PC-3 (cell line): ENCODE measurements around the gene CCNK. TPM values are rescaled to one million over a fixed set of nuclear protein-coding genes. Genes with fewer than 3 reads are reported as not detected.

ENCODE experiments used
- ATAC-seq: fragments of 200-7000 bp; cut with Tn5 transposase; 2 replicates; pipeline ENCODE4 v1.9.1; 2020; ENCODE audit warnings: mild to moderate bottlenecking, moderate library complexity
- BruUV-seq: library from RNA; stranded (reverse); fragments of 400-500 nt; replicated peaks from 2 replicates; lab custom pipeline; 2021; lab: Mats Ljungman, UMichigan
- CTCF ChIA-PET: fragments of 300-600 bp; sonication (Branson Sonifier 250); formaldehyde crosslinking; loops from one replicate; lab custom pipeline; 2022; ENCODE audit warnings: antibody characterized with exemption; lab: Charles Lee
- POLR2A ChIA-PET: fragments of 300-600 bp; sonication (Branson Sonifier 250); formaldehyde crosslinking; loops from one replicate; lab custom pipeline; 2022; ENCODE audit warnings: antibody characterized with exemption; ENCODE audit not compliant: unreplicated experiment; lab: Charles Lee
- DNase-seq: peaks from one replicate; pipeline ENCODE4 v3.0.0-alpha.2; 2015
- H2AFZ ChIP-seq: fragments of 300-600 bp; sonication (generic); 2 replicates; pipeline ENCODE4 v1.6.0; 2016; ENCODE audit warnings: antibody characterized with exemption, low read length
- H3F3A ChIP-seq: fragments of 300-600 bp; sonication (generic); one replicate; pipeline ENCODE4 v1.6.0; 2017; ENCODE audit warnings: antibody characterized with exemption, low read length, control low read depth, mild to moderate bottlenecking; ENCODE audit not compliant: unreplicated experiment
- H3K27ac ChIP-seq: fragments of 300-600 bp; sonication (generic); 2 replicates; pipeline ENCODE4 v1.5.1; 2016; ENCODE audit warnings: mild to moderate bottlenecking, low read length
- H3K27me3 ChIP-seq: fragments of 300-600 bp; sonication (generic); 2 replicates; pipeline ENCODE4 v1.6.1; 2016; ENCODE audit warnings: low read length, mixed read lengths
- H3K36me3 ChIP-seq: fragments of 300-600 bp; sonication (generic); 2 replicates; pipeline ENCODE4 v1.6.1; 2016; ENCODE audit warnings: low read depth, mixed run types, low read length, mixed read lengths
- H3K4me1 ChIP-seq: fragments of 300-600 bp; sonication (generic); 2 replicates; pipeline ENCODE4 v1.5.1; 2016; ENCODE audit warnings: low read length; ENCODE audit not compliant: insufficient read depth
- H3K4me2 ChIP-seq: fragments of 300-600 bp; sonication (generic); 2 replicates; pipeline ENCODE4 v1.6.0; 2016; ENCODE audit warnings: low read length
- H3K4me3 ChIP-seq: fragments of 300-600 bp; sonication (generic); 2 replicates; pipeline ENCODE4 v1.5.1; 2016; ENCODE audit warnings: mild to moderate bottlenecking, low read length, mixed read lengths
- H3K79me2 ChIP-seq: fragments of 300-600 bp; sonication (generic); 2 replicates; pipeline ENCODE4 v1.6.1; 2017; ENCODE audit warnings: low read length, mixed read lengths
- H3K9ac ChIP-seq: fragments of 300-600 bp; sonication (generic); 2 replicates; pipeline ENCODE4 v1.6.0; 2016; ENCODE audit warnings: mild to moderate bottlenecking, low read length
- H3K9me2 ChIP-seq: fragments of 300-600 bp; sonication (generic); replicated peaks from 2 replicates; pipeline ENCODE4 v1.6.1; 2016; ENCODE audit warnings: mixed run types, low read length, mixed read lengths
- H3K9me3 ChIP-seq: fragments of 300-600 bp; sonication (generic); 2 replicates; pipeline ENCODE4 v1.6.1; 2016; ENCODE audit warnings: low read length, mixed read lengths
- H4K20me1 ChIP-seq: fragments of 300-600 bp; sonication (generic); 2 replicates; pipeline ENCODE4 v1.6.1; 2016; ENCODE audit warnings: low read length, mixed read lengths
- EZH2 ChIP-seq: fragments of 300-600 bp; sonication (generic); IDR thresholded peaks from one replicate; pipeline ENCODE4 v1.6.1; 2017; ENCODE audit warnings: antibody characterized with exemption, mild to moderate bottlenecking, low read length; ENCODE audit not compliant: unreplicated experiment
- EZH2phosphoT487 ChIP-seq: fragments of 300-600 bp; sonication (generic); IDR thresholded peaks from 2 replicates; pipeline ENCODE4 v1.6.1; 2018; ENCODE audit warnings: mild to moderate bottlenecking, antibody characterized with exemption, low read length, borderline replicate concordance
- intact Hi-C: fragments of 100-400 bp; cut with micrococcal nuclease; formaldehyde crosslinking; loops from 2 replicates; pipeline ENCODE4 v1.9.0; 2023
- total RNA-seq: library from RNA; depleted of rRNA; stranded (reverse); fragments of >200 nt; gene quantifications from 2 replicates; pipeline ENCODE4 v1.2.3, GENCODE V29; 2014
- TF ChIP-seq, protein P1 (sequence below): fragments of 300-600 bp; sonication (generic); conservative IDR thresholded peaks from 2 replicates; pipeline ENCODE4 v1.5.1; 2017; ENCODE audit warnings: antibody characterized with exemption, low read depth, mild to moderate bottlenecking, low read length

The CCNK gene
- total RNA-seq, 1 experiment from 2014 or later: 26.2 TPM

- Histone ChIP-seq H3K9ac (no peak overlapping the region), H3F3A (no peaks in the 10 kb centered on the region), H3K79me2 (no peaks in the 10 kb centered on the region), H3K9me2 (no peaks in the 10 kb centered on the region), H3K4me1 (no peaks in the 10 kb centered on the region), H3K4me2 (no peak overlapping the region), H3K36me3 (0 out of 2 replicates have a peak, but pooled peaks cover 4% of the 10 kb centered on the region), H3K4me3 (no peak overlapping the region), H2AFZ (no peak overlapping the region), H4K20me1 (no peaks in the 10 kb centered on the region), H3K27ac (no peak overlapping the region), H3K27me3 (no peaks in the 10 kb centered on the region), H3K9me3 (no peaks in the 10 kb centered on the region)
- ChIA-PET POLR2A (no interaction called here), CTCF (no interaction called here)
- DNase-seq (no peak), ATAC-seq (no peak)
- intact Hi-C loops: no loop called here
- no TSS peak for BruUV-seq
- TF ChIP-seq, protein P1, sequence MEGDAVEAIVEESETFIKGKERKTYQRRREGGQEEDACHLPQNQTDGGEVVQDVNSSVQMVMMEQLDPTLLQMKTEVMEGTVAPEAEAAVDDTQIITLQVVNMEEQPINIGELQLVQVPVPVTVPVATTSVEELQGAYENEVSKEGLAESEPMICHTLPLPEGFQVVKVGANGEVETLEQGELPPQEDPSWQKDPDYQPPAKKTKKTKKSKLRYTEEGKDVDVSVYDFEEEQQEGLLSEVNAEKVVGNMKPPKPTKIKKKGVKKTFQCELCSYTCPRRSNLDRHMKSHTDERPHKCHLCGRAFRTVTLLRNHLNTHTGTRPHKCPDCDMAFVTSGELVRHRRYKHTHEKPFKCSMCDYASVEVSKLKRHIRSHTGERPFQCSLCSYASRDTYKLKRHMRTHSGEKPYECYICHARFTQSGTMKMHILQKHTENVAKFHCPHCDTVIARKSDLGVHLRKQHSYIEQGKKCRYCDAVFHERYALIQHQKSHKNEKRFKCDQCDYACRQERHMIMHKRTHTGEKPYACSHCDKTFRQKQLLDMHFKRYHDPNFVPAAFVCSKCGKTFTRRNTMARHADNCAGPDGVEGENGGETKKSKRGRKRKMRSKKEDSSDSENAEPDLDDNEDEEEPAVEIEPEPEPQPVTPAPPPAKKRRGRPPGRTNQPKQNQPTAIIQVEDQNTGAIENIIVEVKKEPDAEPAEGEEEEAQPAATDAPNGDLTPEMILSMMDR: no peak
- TF ChIP-seq EZH2 (no peak), EZH2phosphoT487 (no peak)
These were observed 39.3 kb upstream of the CCNK start for GRCh38 chr14:99441918-99442317.

GRCh38 chr14:99445931-99446330 lies 35.3 kb upstream of the CCNK start:
- POLR2A ChIA-PET: no interaction called here
- H3F3A ChIP-seq: no peaks in the 10 kb centered on the region
- intact Hi-C loops: no loop called here
- no peak overlapping the region for H2AFZ ChIP-seq
- H3K4me1 ChIP-seq: no peaks in the 10 kb centered on the region
- CTCF ChIA-PET: no interaction called here
- H4K20me1 ChIP-seq: no peaks in the 10 kb centered on the region
- no peak overlapping the region for H3K4me3 ChIP-seq
- peaks cover 7% of the 10 kb centered on the region; the same call in 1 of the 2 replicates for H3K36me3 ChIP-seq
- H3K9me2 ChIP-seq: no peaks in the 10 kb centered on the region
- no peaks in the 10 kb centered on the region for H3K9me3 ChIP-seq
- DNase-seq (no peak), ATAC-seq (no peak)
- no peaks in the 10 kb centered on the region for H3K27me3 ChIP-seq
- no peak overlapping the region for H3K9ac ChIP-seq
- TF ChIP-seq EZH2phosphoT487 (no peak), EZH2 (no peak)
- TF ChIP-seq, protein P1: no peak
- H3K27ac ChIP-seq: no peak overlapping the region
- H3K79me2 ChIP-seq: no peaks in the 10 kb centered on the region
- no TSS peak for BruUV-seq
- H3K4me2 ChIP-seq: no peak overlapping the region

- Histone ChIP-seq H3K36me3 (peaks cover 7% of the 10 kb centered on the region; the same call in 1 of the 2 replicates), H3K9me2 (no peaks in the 10 kb centered on the region), H3K27me3 (no peaks in the 10 kb centered on the region), H3K4me2 (no peak overlapping the region), H3K4me1 (no peaks in the 10 kb centered on the region), H3K9ac (no peak overlapping the region), H3K4me3 (no peak overlapping the region), H4K20me1 (no peaks in the 10 kb centered on the region), H3K9me3 (no peaks in the 10 kb centered on the region), H3K27ac (no peak overlapping the region), H2AFZ (no peak overlapping the region), H3F3A (no peaks in the 10 kb centered on the region), H3K79me2 (no peaks in the 10 kb centered on the region)
- TF ChIP-seq, protein P1: no peak
- TF ChIP-seq EZH2phosphoT487 (no peak), EZH2 (no peak)
- DNase-seq (no peak), ATAC-seq (no peak)
- POLR2A ChIA-PET: no interaction called here
- CTCF ChIA-PET: no interaction called here
- BruUV-seq: no TSS peak
- intact Hi-C loops: no loop called here
These were observed 33.5 kb upstream of the CCNK start for GRCh38 chr14:99447739-99448138.
